Keratinocyte (primary cell): ENCODE results near the gene CDKN3. TPM values are rescaled to one million over a fixed set of nuclear protein-coding genes. Genes with fewer than 3 reads are reported as not detected.

ENCODE experiments used
- DNase-seq: peaks from one replicate; pipeline ENCODE4 v3.0.0-alpha.2; 2011; ENCODE audit warnings: low read depth, missing footprints, low spot score
- FAIRE-seq: peaks from 2 replicates; lab custom pipeline; 2011; peaks lifted over from hg19 to GRCh38; lab: Jason Lieb, UNC
- H2AFZ ChIP-seq: 2 replicates; pipeline ENCODE4 v1.6.0; 2012; ENCODE audit warnings: low read length, control low read depth, inconsistent platforms; ENCODE audit not compliant: control insufficient read depth
- H3K27ac ChIP-seq: 2 replicates; pipeline ENCODE4 v1.5.1; 2011; ENCODE audit warnings: low read length; ENCODE audit not compliant: control insufficient read depth, insufficient read depth
- H3K27me3 ChIP-seq: 3 replicates; pipeline ENCODE4 v1.6.0; 2011; ENCODE audit warnings: low read length; ENCODE audit not compliant: control insufficient read depth, insufficient read depth; ENCODE audit errors: extremely low read depth
- H3K36me3 ChIP-seq, 2 experiments: 2 replicates in 1 of 2; 3 replicates in 1 of 2; pipeline ENCODE4 v1.5.1; 2011; ENCODE audit warnings: low read length in 2 of 2, mild to moderate bottlenecking in 1 of 2; ENCODE audit not compliant: control insufficient read depth in 2 of 2, insufficient read depth in 2 of 2; ENCODE audit errors: extremely low read depth in 1 of 2
- H3K4me1 ChIP-seq: 3 replicates; pipeline ENCODE4 v1.5.1; 2011; ENCODE audit warnings: low read length; ENCODE audit not compliant: control insufficient read depth, insufficient read depth; ENCODE audit errors: extremely low read depth
- H3K4me2 ChIP-seq: 3 replicates; pipeline ENCODE4 v1.6.0; 2011; ENCODE audit warnings: low read depth, low read length; ENCODE audit not compliant: control insufficient read depth, insufficient read depth; ENCODE audit errors: extremely low read depth
- H3K4me3 ChIP-seq, 3 experiments: fragments of 200-600 bp in 1 of 3; sonication (generic) in 1 of 3; 2 replicates in 2 of 3; 3 replicates in 1 of 3; pipeline ENCODE4 v1.5.1; 2011 to 2016; ENCODE audit warnings: low read length in 3 of 3, mild to moderate bottlenecking in 3 of 3, control low read depth in 2 of 3, inconsistent platforms in 1 of 3, low read depth in 1 of 3, mixed read lengths in 1 of 3, mixed run types in 1 of 3, moderate library complexity in 1 of 3; ENCODE audit not compliant: control insufficient read depth in 2 of 3, insufficient read depth in 2 of 3; ENCODE audit errors: extremely low read depth in 1 of 3
- H3K79me2 ChIP-seq: 2 replicates; pipeline ENCODE4 v1.6.0; 2012; ENCODE audit warnings: low read length; ENCODE audit not compliant: control insufficient read depth, insufficient read depth
- H3K9ac ChIP-seq: 3 replicates; pipeline ENCODE4 v1.6.0; 2011; ENCODE audit warnings: low read length; ENCODE audit not compliant: control insufficient read depth, insufficient read depth; ENCODE audit errors: extremely low read depth
- H3K9me1 ChIP-seq: 3 replicates; pipeline ENCODE4 v1.6.0; 2011; ENCODE audit warnings: low read length; ENCODE audit not compliant: control insufficient read depth, insufficient read depth; ENCODE audit errors: extremely low read depth
- H3K9me3 ChIP-seq: 2 replicates; pipeline ENCODE4 v1.5.1; 2012; ENCODE audit warnings: low read depth, low read length; ENCODE audit not compliant: control insufficient read depth
- H4K20me1 ChIP-seq: 3 replicates; pipeline ENCODE4 v1.6.0; 2011; ENCODE audit warnings: low read length; ENCODE audit not compliant: control insufficient read depth, insufficient read depth; ENCODE audit errors: extremely low read depth
- EZH2 ChIP-seq: IDR thresholded peaks from one replicate; pipeline ENCODE4 v1.6.1; 2012; ENCODE audit warnings: inconsistent platforms, mild to moderate bottlenecking, low read length, moderate library complexity
- dilution Hi-C: fragments of 300-500 bp; cut with MboI; formaldehyde crosslinking; loops from one replicate; pipeline ENCODE4 v1.7.0; 2020; ENCODE audit warnings: low sequenced_read_pairs; ENCODE audit not compliant: extremely low pct_ligation_motif_present
- polyA minus RNA-seq, 3 experiments: library from RNA; depleted of rRNA, polyadenylated mRNA; stranded (reverse); fragments of >200 nt; gene quantifications; 1 replicate in 1 of 3; 2 replicates in 1 of 3; 3 replicates in 1 of 3; pipeline ENCODE4 v1.2.3, GENCODE V29; 2011
- polyA plus RNA-seq, 5 experiments: library from polyadenylated mRNA; depleted of rRNA in 3 of 5; stranded (reverse) in 3 of 5; stranded (forward) in 1 of 5; unstranded in 1 of 5; fragments of >200 nt; gene quantifications; 1 replicate in 1 of 5; 2 replicates in 3 of 5; 3 replicates in 1 of 5; pipeline versions ENCODE4 v1.2.1 to v1.2.3, GENCODE V29; 2011 to 2012; ENCODE audit warnings: missing spikeins in 2 of 5, low read depth in 1 of 5, low replicate concordance in 1 of 5
- TF ChIP-seq, protein P1 (sequence below), 3 experiments: IDR thresholded peaks in 1 of 3; conservative IDR thresholded peaks in 1 of 3; optimal IDR thresholded peaks in 1 of 3; 2 replicates in 2 of 3; 3 replicates in 1 of 3; pipeline versions ENCODE3 to v1.5.1; 2011; ENCODE audit warnings: low read length in 3 of 3, mild to moderate bottlenecking in 3 of 3, moderate library complexity in 2 of 3, control low read depth in 1 of 3, inconsistent platforms in 1 of 3; ENCODE audit not compliant: insufficient read depth in 2 of 3; ENCODE audit errors: extremely low read depth in 1 of 3

CDKN3 gene, protein sequence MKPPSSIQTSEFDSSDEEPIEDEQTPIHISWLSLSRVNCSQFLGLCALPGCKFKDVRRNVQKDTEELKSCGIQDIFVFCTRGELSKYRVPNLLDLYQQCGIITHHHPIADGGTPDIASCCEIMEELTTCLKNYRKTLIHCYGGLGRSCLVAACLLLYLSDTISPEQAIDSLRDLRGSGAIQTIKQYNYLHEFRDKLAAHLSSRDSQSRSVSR
- polyA plus RNA-seq (6.8 to 51.6 TPM (median 26.8 TPM) in 3 replicates), polyA minus RNA-seq (2.4 to 22.9 TPM (median 7.5 TPM) in 3 replicates)
- not detected for polyA plus RNA-seq (2011; ENCODE audit: low read depth)
- polyA plus RNA-seq (2011; cell fraction: cytosol; rRNA removed), result 9.2 and 20.8 TPM in 2 replicates
- 3.2 and 3.8 TPM in 2 replicates for polyA plus RNA-seq (2011; cell fraction: nucleus; rRNA removed)
- 0.30 and 28.7 TPM in 2 replicates for polyA plus RNA-seq (2012; ENCODE audit: low replicate concordance)
- 2.5 TPM for polyA minus RNA-seq (2011; cell fraction: cytosol; rRNA and poly(A)+ RNA removed)
- 0.63 and 3.3 TPM in 2 replicates for polyA minus RNA-seq (2011; cell fraction: nucleus; rRNA and poly(A)+ RNA removed)

DNA sequence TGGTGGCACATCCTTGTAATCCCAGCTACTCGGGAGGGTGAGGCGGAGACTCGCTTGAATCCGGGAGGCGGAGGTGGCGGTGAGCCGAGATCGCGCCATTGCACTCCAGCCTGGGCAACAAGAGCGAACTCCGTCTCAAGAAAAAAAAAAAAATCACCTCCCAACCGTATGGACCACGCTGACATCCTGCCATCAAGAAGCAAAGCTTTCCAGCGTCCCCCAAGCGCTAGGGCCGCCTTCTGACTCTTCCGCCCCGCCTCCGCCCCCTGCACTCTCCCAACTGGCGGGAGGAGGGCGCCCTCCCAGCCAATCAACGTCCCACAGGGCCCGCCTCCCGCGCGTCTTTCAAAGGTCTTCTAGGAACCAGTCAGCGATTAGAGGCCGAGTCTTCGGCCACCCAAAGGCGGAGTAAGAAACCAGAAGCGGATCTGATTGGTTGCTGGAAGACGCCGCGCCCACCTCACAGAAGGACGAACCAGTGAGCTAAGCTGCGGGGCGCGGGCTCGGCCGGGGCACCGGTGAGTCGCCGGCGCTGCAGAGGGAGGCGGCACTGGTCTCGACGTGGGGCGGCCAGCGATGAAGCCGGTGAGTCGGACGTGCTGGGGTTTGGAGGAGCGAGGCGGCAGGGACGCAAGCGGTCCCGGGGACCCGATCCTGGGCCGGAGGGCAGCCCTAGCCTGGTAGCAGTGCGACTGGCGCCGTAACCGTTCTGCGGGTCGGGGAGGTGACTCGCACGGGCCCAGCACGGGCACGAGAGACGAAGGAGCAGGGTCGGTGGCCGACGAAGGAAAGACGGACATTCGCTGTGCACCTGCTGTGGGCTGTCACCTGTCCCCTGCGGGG, at the start of gene CDKN3:
Gene CDKN3, plus strand, starts transcription at position 515 of the 843 bp plus-strand sequence. Its CDS starts 62 bp downstream, at position 577.
- dilution Hi-C loops, result no loop called here
- peak within 1 kb of the TSS; percentile 69 for H3K27ac ChIP-seq

DNA sequence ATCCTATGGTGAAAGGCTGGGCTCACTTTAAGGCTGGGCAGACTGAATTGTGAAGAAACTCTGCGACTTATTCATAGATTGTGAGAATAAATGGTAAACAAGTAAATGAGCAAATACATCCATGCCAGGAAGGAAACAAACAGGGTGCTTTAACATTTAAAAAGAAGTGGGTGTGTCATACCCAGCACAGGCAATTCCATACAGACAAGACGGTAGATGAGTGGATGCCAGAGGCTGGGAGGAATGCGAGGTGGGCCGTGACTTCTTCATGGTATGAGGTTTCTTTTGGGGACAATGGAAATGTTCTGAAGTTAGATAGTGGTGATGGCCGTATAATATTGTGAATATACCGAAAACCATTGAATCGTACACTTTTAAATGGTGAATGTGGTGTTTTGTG, 49.8 kb upstream of the CDKN3 start:
- FAIRE-seq (no peak), DNase-seq (no peak)
- H3K4me3 ChIP-seq, result no peak overlapping the region
- no peaks in the 10 kb centered on the region for H4K20me1 ChIP-seq
- no peak overlapping the region for H2AFZ ChIP-seq
- no peak overlapping the region for H3K9ac ChIP-seq
- no peak overlapping the region for H3K4me2 ChIP-seq
- TF ChIP-seq EZH2, result no peak
- TF ChIP-seq, protein P1, sequence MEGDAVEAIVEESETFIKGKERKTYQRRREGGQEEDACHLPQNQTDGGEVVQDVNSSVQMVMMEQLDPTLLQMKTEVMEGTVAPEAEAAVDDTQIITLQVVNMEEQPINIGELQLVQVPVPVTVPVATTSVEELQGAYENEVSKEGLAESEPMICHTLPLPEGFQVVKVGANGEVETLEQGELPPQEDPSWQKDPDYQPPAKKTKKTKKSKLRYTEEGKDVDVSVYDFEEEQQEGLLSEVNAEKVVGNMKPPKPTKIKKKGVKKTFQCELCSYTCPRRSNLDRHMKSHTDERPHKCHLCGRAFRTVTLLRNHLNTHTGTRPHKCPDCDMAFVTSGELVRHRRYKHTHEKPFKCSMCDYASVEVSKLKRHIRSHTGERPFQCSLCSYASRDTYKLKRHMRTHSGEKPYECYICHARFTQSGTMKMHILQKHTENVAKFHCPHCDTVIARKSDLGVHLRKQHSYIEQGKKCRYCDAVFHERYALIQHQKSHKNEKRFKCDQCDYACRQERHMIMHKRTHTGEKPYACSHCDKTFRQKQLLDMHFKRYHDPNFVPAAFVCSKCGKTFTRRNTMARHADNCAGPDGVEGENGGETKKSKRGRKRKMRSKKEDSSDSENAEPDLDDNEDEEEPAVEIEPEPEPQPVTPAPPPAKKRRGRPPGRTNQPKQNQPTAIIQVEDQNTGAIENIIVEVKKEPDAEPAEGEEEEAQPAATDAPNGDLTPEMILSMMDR (optimal IDR thresholded peaks at IDR 0.05 in 1 of 3, IDR thresholded peaks at IDR 0.05 in 1 of 3, conservative IDR thresholded peaks at IDR 0.05 in 1 of 3; ENCODE audit: extremely low read depth in 1 of 3, insufficient read depth in 2 of 3, low read length in 3 of 3), result no peak
- no peaks in the 10 kb centered on the region for H3K9me1 ChIP-seq
- no peak overlapping the region for H3K27ac ChIP-seq
- H3K79me2 ChIP-seq, result no peaks in the 10 kb centered on the region
- dilution Hi-C loops, result no loop called here
- no peaks in the 10 kb centered on the region for H3K9me3 ChIP-seq
- H3K36me3 ChIP-seq, result no peaks in the 10 kb centered on the region
- H3K27me3 ChIP-seq, result no peaks in the 10 kb centered on the region
- no peaks in the 10 kb centered on the region for H3K4me1 ChIP-seq

More for the DNA sequence above, at the start of gene CDKN3:
- Histone ChIP-seq H4K20me1 (no peaks in the 10 kb centered on the region), H3K4me3 (peak within 1 kb of the TSS; percentile 77 to 83 (median 82)), H3K4me1 (peaks cover 15% of the 10 kb centered on the region), H2AFZ (peak within 1 kb of the TSS; percentile 98), H3K79me2 (peaks cover 3% of the 10 kb centered on the region), H3K9me3 (no peaks in the 10 kb centered on the region), H3K9ac (peak within 1 kb of the TSS; percentile 81), H3K36me3 (no peaks in the 10 kb centered on the region), H3K9me1 (peaks cover 2% of the 10 kb centered on the region), H3K4me2 (peak within 1 kb of the TSS; percentile 97), H3K27me3 (no peaks in the 10 kb centered on the region)
- DNase-seq (peak; percentile 96), FAIRE-seq (peak; percentile 32)
- no peak for TF ChIP-seq EZH2
- TF ChIP-seq, protein P1 (optimal IDR thresholded peaks at IDR 0.05 in 1 of 3, IDR thresholded peaks at IDR 0.05 in 1 of 3, conservative IDR thresholded peaks at IDR 0.05 in 1 of 3; ENCODE audit: extremely low read depth in 1 of 3, insufficient read depth in 2 of 3, low read length in 3 of 3), result peak in 2 of 3 experiments; percentile 40 to 58
